Peyer's patch (tissue), 4 donors: ENCODE data around the gene GINS3. TPM values are rescaled to one million over a fixed set of nuclear protein-coding genes. Genes with fewer than 3 reads are reported as not detected.
"Not testable (repeated sequence)": the region's sequence is repeated elsewhere in the genome, so short reads cannot be mapped to it uniquely, and the experiment has no call there.

Experiments
- DNase-seq, 3 donors: peaks; one replicate each; pipeline ENCODE4 v3.0.0-alpha.2; 2017 to 2019
- H3K27ac ChIP-seq, 4 donors: fragments of 200-600 bp; sonication (generic); one replicate each; pipeline ENCODE4 v1.5.1; 2016 to 2019
- H3K27me3 ChIP-seq, 2 donors: fragments of 200-600 bp; sonication (generic); one replicate each; pipeline ENCODE4 v1.5.1; 2019
- H3K36me3 ChIP-seq, 3 donors: fragments of 200-600 bp; sonication (generic); one replicate each; pipeline ENCODE4 v1.5.1; 2016 to 2019
- H3K4me1 ChIP-seq, 4 donors: fragments of 200-600 bp; sonication (generic); one replicate each; pipeline ENCODE4 v1.5.1; 2016 to 2019
- H3K4me3 ChIP-seq, 4 donors: fragments of 200-600 bp; sonication (generic); 1 replicate in 3 of 4; 2 replicates in 1 of 4; pipeline ENCODE4 v1.5.1; 2016 to 2019; ENCODE audit warnings: mild to moderate bottlenecking in 1 of 4
- H3K9me3 ChIP-seq, 4 donors: fragments of 200-600 bp; sonication (generic); one replicate each; pipeline ENCODE4 v1.5.1; 2016 to 2019; ENCODE audit warnings: mild to moderate bottlenecking in 1 of 4
- CTCF ChIP-seq, 6 experiments: fragments of 450-650 bp in 4 of 6; fragments of 200-600 bp in 2 of 6; sonication (generic) in 1 of 6; IDR thresholded peaks; one replicate each; pipeline ENCODE4 v1.5.1; 2017 to 2019; ENCODE audit warnings: antibody characterized with exemption in 6 of 6, mild to moderate bottlenecking in 3 of 6, moderate library complexity in 1 of 6
- POLR2A ChIP-seq, 2 donors: fragments of 450-650 bp; IDR thresholded peaks; one replicate each; pipeline ENCODE4 v1.5.1; 2017; ENCODE audit warnings: antibody characterized with exemption in 2 of 2, mild to moderate bottlenecking in 2 of 2, moderate library complexity in 2 of 2
- total RNA-seq, 4 donors: library from RNA; depleted of rRNA; stranded (reverse); fragments of >200 nt; gene quantifications; one replicate each; pipeline ENCODE4 v1.1.0, GENCODE V29; 2016

GINS3 gene
- total RNA-seq, 4 donors from 2014 or later = 1.3 to 4.1 (median 1.9) TPM

GRCh38 chr16:58389724-58390123, 2.5 kb upstream of the GINS3 start:
- Histone ChIP-seq H3K9me3 (no peaks in the 10 kb centered on the region), H3K27ac (no peak overlapping the region), H3K27me3 (no peaks in the 10 kb centered on the region), H3K36me3 (no peaks in the 10 kb centered on the region), H3K4me1 (peaks cover 0 to 4% (median 0%) of the 10 kb centered on the region in 4 donors), H3K4me3 (no peak overlapping the region)
- no peak for TF ChIP-seq POLR2A (IDR thresholded peaks at IDR 0.05)
- no peak for TF ChIP-seq CTCF (IDR thresholded peaks at IDR 0.05)
- no peak for DNase-seq

- no peaks in the 10 kb centered on the region for H3K9me3 ChIP-seq
- H3K36me3 ChIP-seq = no peaks in the 10 kb centered on the region
- H3K27ac ChIP-seq = peak overlapping the region in 1 of 4 donors; percentile 72
- H3K4me1 ChIP-seq = peaks cover 0 to 4% (median 0%) of the 10 kb centered on the region in 4 donors
- no peak for DNase-seq
- no peaks in the 10 kb centered on the region for H3K27me3 ChIP-seq
- H3K4me3 ChIP-seq = peak overlapping the region; percentile 74 to 91 (median 80)
- TF ChIP-seq POLR2A (IDR thresholded peaks at IDR 0.05) (no peak), CTCF (IDR thresholded peaks at IDR 0.05) (no peak)
Measured at GRCh38 chr16:58393138-58393504, 850 bp downstream of the GINS3 start.

GRCh38 chr16:58396897-58397296, 4.6 kb downstream of the GINS3 start:
- not testable (repeated sequence) for H3K4me1 ChIP-seq, DNase-seq, H3K4me3 ChIP-seq, H3K27me3 ChIP-seq, H3K27ac ChIP-seq, H3K36me3 ChIP-seq, H3K9me3 ChIP-seq

GRCh38 chr16:58399718-58400633, 7.7 kb downstream of the GINS3 start:
- no peaks in the 10 kb centered on the region for H3K9me3 ChIP-seq
- no peaks in the 10 kb centered on the region for H3K36me3 ChIP-seq
- H3K27me3 ChIP-seq = no peaks in the 10 kb centered on the region
- no peak for DNase-seq
- H3K4me3 ChIP-seq = no peak overlapping the region
- H3K27ac ChIP-seq = no peak overlapping the region
- H3K4me1 ChIP-seq = no peaks in the 10 kb centered on the region
- TF ChIP-seq CTCF (IDR thresholded peaks at IDR 0.05) (no peak), POLR2A (IDR thresholded peaks at IDR 0.05) (no peak)

- not testable (repeated sequence) for H3K9me3 ChIP-seq, H3K4me1 ChIP-seq, H3K27ac ChIP-seq, H3K4me3 ChIP-seq, DNase-seq, H3K27me3 ChIP-seq, H3K36me3 ChIP-seq
Measured at GRCh38 chr16:58401305-58401704, 9.0 kb downstream of the GINS3 start.

GRCh38 chr16:58402796-58403195, 10.5 kb downstream of the GINS3 start:
- Histone ChIP-seq H3K27me3 (no peaks in the 10 kb centered on the region), H3K4me3 (no peak overlapping the region), H3K9me3 (no peaks in the 10 kb centered on the region), H3K4me1 (no peaks in the 10 kb centered on the region), H3K27ac (no peak overlapping the region), H3K36me3 (no peaks in the 10 kb centered on the region)
- no peak for TF ChIP-seq POLR2A (IDR thresholded peaks at IDR 0.05)
- TF ChIP-seq CTCF (IDR thresholded peaks at IDR 0.05) = no peak
- no peak for DNase-seq
